Keratinocyte (primary cell): ENCODE data around the gene LAPTM5. TPM values are rescaled to one million over a fixed set of nuclear protein-coding genes. Genes with fewer than 3 reads are reported as not detected.

ENCODE experiments used
- DNase-seq: peaks from one replicate; pipeline ENCODE4 v3.0.0-alpha.2; 2011; ENCODE audit warnings: low read depth, missing footprints, low spot score
- FAIRE-seq: peaks from 2 replicates; lab custom pipeline; 2011; peaks lifted over from hg19 to GRCh38; lab: Jason Lieb, UNC
- H2AFZ ChIP-seq: 2 replicates; pipeline ENCODE4 v1.6.0; 2012; ENCODE audit warnings: low read length, control low read depth, inconsistent platforms; ENCODE audit not compliant: control insufficient read depth
- H3K27ac ChIP-seq: 2 replicates; pipeline ENCODE4 v1.5.1; 2011; ENCODE audit warnings: low read length; ENCODE audit not compliant: control insufficient read depth, insufficient read depth
- H3K27me3 ChIP-seq: 3 replicates; pipeline ENCODE4 v1.6.0; 2011; ENCODE audit warnings: low read length; ENCODE audit not compliant: control insufficient read depth, insufficient read depth; ENCODE audit errors: extremely low read depth
- H3K36me3 ChIP-seq, 2 experiments: 2 replicates in 1 of 2; 3 replicates in 1 of 2; pipeline ENCODE4 v1.5.1; 2011; ENCODE audit warnings: low read length in 2 of 2, mild to moderate bottlenecking in 1 of 2; ENCODE audit not compliant: control insufficient read depth in 2 of 2, insufficient read depth in 2 of 2; ENCODE audit errors: extremely low read depth in 1 of 2
- H3K4me1 ChIP-seq: 3 replicates; pipeline ENCODE4 v1.5.1; 2011; ENCODE audit warnings: low read length; ENCODE audit not compliant: control insufficient read depth, insufficient read depth; ENCODE audit errors: extremely low read depth
- H3K4me2 ChIP-seq: 3 replicates; pipeline ENCODE4 v1.6.0; 2011; ENCODE audit warnings: low read depth, low read length; ENCODE audit not compliant: control insufficient read depth, insufficient read depth; ENCODE audit errors: extremely low read depth
- H3K4me3 ChIP-seq, 3 experiments: fragments of 200-600 bp in 1 of 3; sonication (generic) in 1 of 3; 2 replicates in 2 of 3; 3 replicates in 1 of 3; pipeline ENCODE4 v1.5.1; 2011 to 2016; ENCODE audit warnings: low read length in 3 of 3, mild to moderate bottlenecking in 3 of 3, control low read depth in 2 of 3, inconsistent platforms in 1 of 3, low read depth in 1 of 3, mixed read lengths in 1 of 3, mixed run types in 1 of 3, moderate library complexity in 1 of 3; ENCODE audit not compliant: control insufficient read depth in 2 of 3, insufficient read depth in 2 of 3; ENCODE audit errors: extremely low read depth in 1 of 3
- H3K79me2 ChIP-seq: 2 replicates; pipeline ENCODE4 v1.6.0; 2012; ENCODE audit warnings: low read length; ENCODE audit not compliant: control insufficient read depth, insufficient read depth
- H3K9ac ChIP-seq: 3 replicates; pipeline ENCODE4 v1.6.0; 2011; ENCODE audit warnings: low read length; ENCODE audit not compliant: control insufficient read depth, insufficient read depth; ENCODE audit errors: extremely low read depth
- H3K9me1 ChIP-seq: 3 replicates; pipeline ENCODE4 v1.6.0; 2011; ENCODE audit warnings: low read length; ENCODE audit not compliant: control insufficient read depth, insufficient read depth; ENCODE audit errors: extremely low read depth
- H3K9me3 ChIP-seq: 2 replicates; pipeline ENCODE4 v1.5.1; 2012; ENCODE audit warnings: low read depth, low read length; ENCODE audit not compliant: control insufficient read depth
- H4K20me1 ChIP-seq: 3 replicates; pipeline ENCODE4 v1.6.0; 2011; ENCODE audit warnings: low read length; ENCODE audit not compliant: control insufficient read depth, insufficient read depth; ENCODE audit errors: extremely low read depth
- CTCF ChIP-seq, 3 experiments: IDR thresholded peaks in 1 of 3; conservative IDR thresholded peaks in 1 of 3; optimal IDR thresholded peaks in 1 of 3; 2 replicates in 2 of 3; 3 replicates in 1 of 3; pipeline versions ENCODE3 to v1.5.1; 2011; ENCODE audit warnings: low read length in 3 of 3, mild to moderate bottlenecking in 3 of 3, moderate library complexity in 2 of 3, control low read depth in 1 of 3, inconsistent platforms in 1 of 3; ENCODE audit not compliant: insufficient read depth in 2 of 3; ENCODE audit errors: extremely low read depth in 1 of 3
- EZH2 ChIP-seq: IDR thresholded peaks from one replicate; pipeline ENCODE4 v1.6.1; 2012; ENCODE audit warnings: inconsistent platforms, mild to moderate bottlenecking, low read length, moderate library complexity
- dilution Hi-C: fragments of 300-500 bp; cut with MboI; formaldehyde crosslinking; loops from one replicate; pipeline ENCODE4 v1.7.0; 2020; ENCODE audit warnings: low sequenced_read_pairs; ENCODE audit not compliant: extremely low pct_ligation_motif_present
- polyA plus RNA-seq, 5 experiments: library from polyadenylated mRNA; depleted of rRNA in 3 of 5; stranded (reverse) in 3 of 5; stranded (forward) in 1 of 5; unstranded in 1 of 5; fragments of >200 nt; gene quantifications; 1 replicate in 1 of 5; 2 replicates in 3 of 5; 3 replicates in 1 of 5; pipeline versions ENCODE4 v1.2.1 to v1.2.3, GENCODE V29; 2011 to 2012; ENCODE audit warnings: missing spikeins in 2 of 5, low read depth in 1 of 5, low replicate concordance in 1 of 5

The LAPTM5 gene
- polyA plus RNA-seq, 1 donor (not counting 4 experiments of a cell fraction or from before 2014, with no cell fraction given): 0.18 TPM

- no peaks in the 10 kb centered on the region for H4K20me1 ChIP-seq
- TF ChIP-seq EZH2 (no peak), CTCF (optimal IDR thresholded peaks at IDR 0.05 in 1 of 3, IDR thresholded peaks at IDR 0.05 in 1 of 3, conservative IDR thresholded peaks at IDR 0.05 in 1 of 3; ENCODE audit: extremely low read depth in 1 of 3, insufficient read depth in 2 of 3, low read length in 3 of 3) (no peak)
- no peak overlapping the region for H3K27ac ChIP-seq
- no peaks in the 10 kb centered on the region for H3K27me3 ChIP-seq
- H3K79me2 ChIP-seq: no peaks in the 10 kb centered on the region
- dilution Hi-C loops: no loop called here
- H2AFZ ChIP-seq: no peak overlapping the region
- no peaks in the 10 kb centered on the region for H3K36me3 ChIP-seq
- no peak overlapping the region for H3K9ac ChIP-seq
- FAIRE-seq (no peak), DNase-seq (no peak)
- peaks cover 26% of the 10 kb centered on the region for H3K4me1 ChIP-seq
- no peak overlapping the region for H3K4me2 ChIP-seq
- H3K4me3 ChIP-seq: no peak overlapping the region
- H3K9me3 ChIP-seq: peaks cover 3% of the 10 kb centered on the region
- no peaks in the 10 kb centered on the region for H3K9me1 ChIP-seq
These were observed 18.0 kb downstream of the LAPTM5 start for GRCh38 chr1:30739601-30740000.

- Histone ChIP-seq H3K79me2 (no peaks in the 10 kb centered on the region), H4K20me1 (no peaks in the 10 kb centered on the region), H3K9me1 (no peaks in the 10 kb centered on the region), H3K9ac (no peak overlapping the region), H3K4me3 (no peak overlapping the region), H3K9me3 (peaks cover 3% of the 10 kb centered on the region), H3K27me3 (no peaks in the 10 kb centered on the region), H3K4me1 (peaks cover 20% of the 10 kb centered on the region), H3K4me2 (no peak overlapping the region), H2AFZ (no peak overlapping the region), H3K27ac (no peak overlapping the region), H3K36me3 (no peaks in the 10 kb centered on the region)
- dilution Hi-C loops: no loop called here
- TF ChIP-seq EZH2: no peak
- no peak for TF ChIP-seq CTCF (optimal IDR thresholded peaks at IDR 0.05 in 1 of 3, IDR thresholded peaks at IDR 0.05 in 1 of 3, conservative IDR thresholded peaks at IDR 0.05 in 1 of 3; ENCODE audit: extremely low read depth in 1 of 3, insufficient read depth in 2 of 3, low read length in 3 of 3)
- no peak for DNase-seq
- FAIRE-seq: no peak
These were observed 18.6 kb downstream of the LAPTM5 start for GRCh38 chr1:30738715-30739559.
